Measurements from ENCODE around the gene DNAJC15.
"Not testable (repeated sequence)": the region's sequence is repeated elsewhere in the genome, so short reads cannot be mapped to it uniquely, and the experiment has no call there.

The DNAJC15 gene

DNA sequence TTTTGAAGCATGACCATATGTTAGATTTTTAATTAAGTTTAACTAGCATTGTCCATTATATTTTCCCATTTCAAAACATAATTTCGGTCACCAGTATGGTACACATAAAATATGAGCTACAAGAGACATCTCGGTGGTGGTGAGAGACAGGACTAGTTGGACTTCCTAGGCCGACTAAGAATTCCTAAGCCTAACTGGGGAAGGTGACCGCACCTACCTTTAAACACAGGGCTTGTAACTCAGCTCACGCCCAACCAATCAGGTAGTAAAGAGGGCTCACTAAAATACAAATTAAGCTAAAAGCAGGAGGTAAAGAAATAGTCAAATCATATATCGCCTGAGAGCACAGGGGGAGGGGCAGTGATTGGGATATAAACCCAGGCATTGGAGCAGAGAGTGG is 22.9 kb downstream of the DNAJC15 start:
- no peak for DNase-seq

DNA sequence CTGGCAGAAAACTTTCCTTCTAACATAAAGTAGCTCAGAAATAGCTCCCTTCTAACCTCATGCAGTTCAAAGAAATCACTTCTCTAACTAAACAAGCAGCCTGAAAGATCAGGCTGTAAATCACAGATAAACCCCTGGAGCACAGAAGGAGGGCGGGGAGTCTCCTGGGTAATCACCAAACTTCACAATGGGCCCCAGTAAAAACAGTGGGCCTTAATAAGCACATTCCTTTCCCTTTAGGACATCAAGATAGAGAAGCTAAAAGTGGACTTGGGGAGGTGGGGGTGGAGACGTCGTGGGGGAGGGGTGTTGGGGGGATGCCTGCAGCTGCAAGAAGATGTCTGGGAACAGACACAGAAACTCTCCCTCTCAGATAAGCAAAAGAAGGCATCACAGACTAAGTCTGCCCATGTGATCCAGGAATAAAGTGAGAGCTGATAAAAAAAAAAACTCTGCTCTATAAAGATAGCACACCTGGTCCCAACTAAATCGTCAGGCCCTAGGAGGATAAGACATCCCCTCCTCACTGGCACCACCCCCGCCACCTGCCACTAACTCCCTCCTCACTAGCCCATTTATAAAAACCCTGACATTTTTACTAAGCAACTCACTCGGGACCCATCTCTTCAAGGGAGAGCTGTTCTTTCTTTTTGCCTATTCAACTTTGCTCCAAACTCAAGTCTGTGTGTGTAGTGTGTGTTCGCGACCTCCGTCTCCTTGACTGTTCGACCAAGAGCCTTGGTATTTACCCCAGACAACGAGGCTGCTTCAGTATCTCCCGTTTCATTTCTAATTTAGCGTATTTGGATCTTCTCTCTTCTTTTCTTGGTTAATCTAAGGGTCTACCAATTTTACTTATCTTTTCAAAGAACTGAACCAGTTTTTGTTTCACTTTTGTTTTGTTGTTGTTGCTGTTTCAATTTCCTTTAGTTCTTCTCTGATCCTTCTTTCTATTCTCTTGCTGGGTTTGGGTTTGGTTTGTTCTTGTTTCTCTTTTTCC is 31.7 kb downstream of the DNAJC15 start:
- DNase-seq, result no peak

DNA sequence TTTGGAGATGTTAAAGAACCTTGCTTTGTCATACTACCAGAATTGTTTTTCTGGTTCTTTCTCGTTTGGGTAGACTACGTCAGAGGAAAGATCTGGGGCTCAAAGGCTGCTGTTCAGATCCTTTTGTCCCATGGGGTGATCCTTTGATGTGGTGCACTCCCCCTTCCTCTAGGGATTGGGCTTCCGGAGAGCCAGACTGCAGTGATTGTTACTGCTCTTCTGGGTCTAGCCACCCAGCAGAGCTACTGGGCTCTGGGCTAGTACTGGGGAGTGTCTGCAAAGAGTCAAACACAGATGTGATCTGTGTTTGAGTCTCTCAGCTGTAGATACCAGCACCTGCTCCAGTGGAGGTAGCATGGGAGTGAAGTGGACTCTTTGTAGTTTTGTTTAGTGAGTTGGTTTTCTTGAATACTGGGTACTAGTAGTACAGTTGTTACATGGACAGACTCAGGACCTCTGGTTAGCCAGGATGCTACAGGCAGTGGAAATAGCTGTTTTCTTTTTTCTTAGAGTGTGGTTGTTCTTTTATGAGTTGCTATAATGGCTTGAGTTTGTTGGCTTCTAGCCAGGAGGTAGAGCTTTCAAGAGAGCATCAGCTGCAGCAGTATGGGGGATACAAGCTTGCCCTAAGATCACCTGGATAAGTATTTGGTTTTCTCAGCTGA is 34.4 kb downstream of the DNAJC15 start:
- DNase-seq, result peak; percentile 13

DNA sequence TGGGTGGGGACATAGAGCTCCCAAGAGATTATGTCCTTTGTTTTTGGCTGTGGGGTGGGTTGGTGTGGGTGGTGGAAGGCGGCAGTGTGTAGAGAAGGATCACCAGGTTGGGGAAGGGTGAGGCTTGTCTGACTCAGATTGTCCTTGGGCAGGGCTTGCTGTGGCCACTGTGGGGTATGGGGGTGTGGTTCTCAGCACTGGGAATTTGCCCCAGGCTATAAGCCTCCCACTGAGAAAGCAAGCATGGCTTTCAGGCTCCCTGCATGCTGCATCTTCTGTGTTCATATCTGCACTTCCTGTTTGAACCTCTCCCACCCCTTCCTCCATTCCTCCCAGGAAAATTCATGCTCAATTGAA is 34.9 kb downstream of the DNAJC15 start:
- no peak for DNase-seq

DNA sequence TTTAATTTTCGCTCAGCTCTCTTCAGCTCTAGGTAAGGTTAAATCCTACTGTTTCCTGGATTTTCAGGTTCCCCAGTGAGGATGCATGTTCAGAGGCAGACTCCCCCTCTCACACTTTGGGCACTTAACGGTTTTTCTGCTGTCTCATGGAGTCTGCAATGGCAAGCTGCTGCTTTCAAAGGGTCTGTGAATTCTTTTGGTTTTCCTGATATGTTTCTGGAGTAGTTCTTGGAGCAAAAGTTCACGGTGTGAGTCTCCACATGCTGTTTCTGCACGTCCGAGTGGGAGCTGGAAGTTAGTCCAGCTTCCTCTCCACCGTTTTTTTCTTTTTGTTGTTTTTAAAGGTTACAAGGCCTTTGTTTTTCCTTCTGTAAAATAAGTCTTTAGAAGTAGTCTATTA is 35.4 kb downstream of the DNAJC15 start:
- no peak for DNase-seq

DNA sequence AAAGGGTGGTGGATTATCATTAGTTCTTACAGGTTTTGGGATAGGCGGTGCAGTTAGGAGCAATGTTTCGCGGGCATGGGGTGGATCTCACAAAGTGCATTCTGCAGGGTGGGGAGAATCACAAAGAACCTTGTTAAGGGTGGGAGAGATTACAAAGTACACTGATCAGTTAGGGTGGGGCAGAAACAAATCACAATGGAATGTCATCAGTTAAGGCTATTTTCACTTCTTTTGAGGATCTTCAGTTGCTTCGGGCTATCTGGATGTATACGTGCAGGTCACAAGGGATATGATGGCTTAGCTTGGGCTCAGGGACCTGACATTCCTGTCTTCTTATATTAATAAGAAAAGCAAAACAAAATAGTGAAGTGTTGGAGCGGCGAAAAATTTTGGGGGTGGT is 36.4 kb downstream of the DNAJC15 start:
- DNase-seq, result not testable (repeated sequence)

DNA sequence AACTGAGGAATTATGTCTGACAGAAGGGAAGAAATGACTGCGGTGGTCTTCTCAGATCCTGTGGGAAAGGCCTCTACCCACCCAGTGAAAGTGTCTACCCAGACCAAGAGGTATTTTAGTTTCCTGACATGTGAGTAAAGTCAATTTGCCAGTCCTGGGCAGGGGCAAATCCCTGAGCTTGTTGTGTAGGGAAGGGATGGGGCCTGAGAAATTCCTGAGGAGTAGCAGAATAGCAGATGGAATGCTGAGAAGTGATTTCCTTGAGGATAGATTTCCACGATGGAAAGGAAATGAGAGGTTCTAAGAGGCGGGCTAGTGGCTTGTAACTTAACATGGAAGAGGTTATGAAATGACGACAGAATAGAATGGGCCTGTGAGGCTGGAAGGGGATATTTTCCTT is 37.4 kb downstream of the DNAJC15 start:
- DNase-seq, result not testable (repeated sequence)

DNA sequence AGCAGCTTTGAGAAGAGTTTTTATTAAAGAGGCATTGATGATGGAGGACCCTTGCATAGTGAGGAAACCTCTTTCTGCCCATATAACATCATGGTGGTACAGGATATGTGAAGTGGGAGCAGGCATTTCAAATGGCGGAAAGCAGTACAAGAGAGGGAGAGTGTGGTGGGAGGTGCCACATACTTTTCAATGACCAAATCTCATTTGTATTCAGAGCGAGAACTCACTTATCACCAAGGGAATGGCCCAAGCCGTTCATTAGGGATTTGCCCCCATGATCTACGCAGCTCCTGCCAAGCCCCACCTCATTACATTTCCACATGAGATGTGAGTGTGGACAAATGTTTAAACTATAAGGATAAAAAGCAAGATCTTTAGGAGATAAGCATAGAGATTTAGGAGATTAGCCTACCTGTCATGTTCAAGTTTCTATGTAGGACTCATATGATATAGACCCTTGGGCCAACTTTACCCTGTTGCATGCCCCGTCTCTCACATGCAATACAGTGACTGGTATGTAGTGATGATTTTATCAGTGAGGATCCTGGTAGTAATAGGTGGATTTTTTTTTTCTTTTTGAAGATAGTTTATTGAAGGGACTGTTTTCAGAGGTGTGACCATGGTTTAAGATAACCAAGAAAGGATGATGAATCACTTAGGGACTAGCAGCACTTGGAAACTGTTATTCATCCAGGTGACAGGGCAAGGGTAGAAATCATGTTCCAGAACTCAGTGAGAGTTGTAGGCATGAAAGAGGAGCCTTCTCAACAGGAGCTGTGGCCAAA is 38.3 kb downstream of the DNAJC15 start:
- no peak for DNase-seq

DNA sequence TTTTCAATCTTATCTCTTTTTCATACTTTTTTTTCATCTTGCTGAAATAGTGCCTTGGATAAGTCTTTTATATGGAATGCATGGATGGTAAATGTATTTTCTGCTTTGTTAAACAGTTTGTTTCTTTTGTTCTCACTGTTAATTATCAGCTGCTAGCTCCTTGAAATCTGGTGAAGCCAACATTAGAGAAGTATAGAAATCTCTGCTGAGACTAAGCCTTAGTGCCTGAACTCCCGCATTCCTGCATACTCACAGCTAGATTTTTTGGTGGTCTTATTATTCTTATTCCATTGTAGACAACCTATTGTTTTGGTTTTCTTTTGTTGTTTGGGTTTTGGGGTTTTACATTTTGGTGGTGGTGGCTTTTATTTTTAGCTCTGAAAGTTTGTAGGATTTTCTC is 48.4 kb downstream of the DNAJC15 start:
- DNase-seq, result no peak

DNA sequence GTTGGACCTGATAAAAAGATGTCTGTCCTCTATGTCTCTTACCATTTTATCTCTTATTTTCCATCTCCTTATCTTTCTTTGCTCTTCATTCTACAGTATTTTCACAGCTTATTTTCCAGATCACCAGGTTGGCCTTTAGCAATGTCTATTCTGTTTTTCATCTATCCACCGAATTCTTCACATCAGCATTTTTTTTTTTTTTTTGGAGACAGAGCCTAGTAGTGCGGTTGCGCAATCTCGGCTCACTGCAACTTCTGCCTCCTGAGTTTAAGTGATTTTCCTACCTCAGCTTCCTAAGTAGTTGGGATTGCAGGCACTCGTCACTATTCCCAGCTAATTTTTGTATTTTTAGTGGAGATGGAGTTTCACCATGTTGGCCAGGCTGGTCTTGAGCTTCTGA is 49.0 kb downstream of the DNAJC15 start:
- no peak for DNase-seq

DNA sequence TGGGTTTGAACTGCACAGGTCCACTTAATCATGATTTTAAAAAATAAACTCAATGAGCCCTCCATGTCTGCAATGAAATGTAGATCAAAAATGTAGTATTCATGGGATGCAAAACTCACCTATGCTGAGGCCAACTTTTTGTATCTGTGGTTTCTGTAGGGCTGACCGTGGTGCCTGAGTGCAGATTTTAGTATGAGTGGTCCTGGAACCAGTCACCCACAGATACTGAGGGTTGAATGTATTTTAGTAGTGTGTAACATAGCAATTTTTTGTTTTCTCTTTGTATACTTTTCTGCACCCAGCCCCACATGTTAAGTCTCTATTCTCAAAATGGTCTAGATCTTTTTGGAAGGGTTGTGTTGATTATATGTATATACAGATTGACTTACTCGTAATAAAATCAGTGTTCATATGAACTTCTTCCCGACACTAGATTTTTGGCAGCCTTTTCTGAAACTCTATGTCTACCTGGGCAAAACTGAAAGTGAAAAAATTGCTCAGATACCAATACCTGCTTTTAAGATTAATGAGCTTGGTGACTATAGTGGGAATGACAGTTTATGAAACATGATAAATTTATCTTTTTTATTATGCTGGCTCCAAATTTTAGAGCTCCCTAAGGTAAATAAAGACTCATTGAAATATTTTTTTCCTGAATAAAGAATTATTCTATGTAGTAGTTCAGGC is 51.6 kb downstream of the DNAJC15 start:
- DNase-seq, result no peak

DNA sequence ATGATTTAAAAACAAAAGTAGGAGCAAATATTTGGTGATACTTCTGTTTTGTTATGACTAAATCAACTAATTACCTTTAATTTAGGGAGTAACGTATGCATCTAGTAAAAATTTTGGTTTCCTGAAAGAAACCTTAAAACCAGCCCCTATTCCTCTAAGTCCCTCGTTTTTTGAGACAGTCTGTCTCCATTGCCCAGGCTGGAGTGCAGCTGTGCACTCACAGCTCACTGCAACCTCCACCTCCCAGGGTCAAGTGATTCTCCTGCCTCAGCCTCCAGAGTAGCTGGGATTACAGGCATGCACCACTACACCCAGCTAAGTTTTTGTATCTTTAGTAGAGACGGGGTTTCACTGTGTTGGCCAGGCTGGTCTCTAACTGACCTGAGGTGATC is 52.1 kb downstream of the DNAJC15 start:
- DNase-seq, result not testable (repeated sequence)

DNA sequence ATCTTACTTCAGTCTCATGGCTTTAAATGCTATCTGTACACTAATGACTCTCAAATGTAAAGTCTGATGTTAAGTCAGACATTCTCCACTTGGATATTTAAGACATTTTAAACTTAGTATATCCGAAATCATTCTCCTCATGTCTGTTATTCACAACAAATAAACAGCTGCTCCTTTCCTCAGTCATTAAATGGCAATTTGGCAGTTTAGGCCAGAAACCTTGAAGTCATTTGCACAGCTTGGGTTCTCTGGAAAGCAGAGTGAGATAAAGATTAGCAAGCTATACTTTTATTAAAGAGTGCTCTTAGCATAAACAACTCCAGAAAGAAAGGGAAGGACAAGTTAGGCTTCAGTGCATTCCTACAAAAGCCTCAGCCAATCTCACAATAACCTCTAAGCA is 53.7 kb downstream of the DNAJC15 start:
- no peak for DNase-seq

DNA sequence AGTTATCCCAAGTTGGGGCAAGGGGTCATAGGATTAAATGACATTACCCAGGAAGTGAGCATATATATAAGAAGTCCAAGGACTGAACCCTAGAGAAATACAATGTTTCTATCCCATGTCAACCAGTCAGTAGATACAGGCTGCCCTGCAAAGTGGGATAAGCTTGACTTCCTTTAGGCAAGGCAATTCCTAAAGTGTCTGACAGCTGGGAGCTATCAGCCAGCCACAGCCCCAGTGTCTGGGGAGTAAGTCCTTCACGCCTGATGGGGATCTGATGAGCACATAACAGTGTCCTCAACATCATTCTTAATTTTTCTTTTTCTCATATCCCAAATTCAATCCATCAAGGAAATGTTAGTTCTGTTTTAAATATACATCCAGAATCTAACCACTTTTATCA is 54.1 kb downstream of the DNAJC15 start:
- DNase-seq, result no peak

DNA sequence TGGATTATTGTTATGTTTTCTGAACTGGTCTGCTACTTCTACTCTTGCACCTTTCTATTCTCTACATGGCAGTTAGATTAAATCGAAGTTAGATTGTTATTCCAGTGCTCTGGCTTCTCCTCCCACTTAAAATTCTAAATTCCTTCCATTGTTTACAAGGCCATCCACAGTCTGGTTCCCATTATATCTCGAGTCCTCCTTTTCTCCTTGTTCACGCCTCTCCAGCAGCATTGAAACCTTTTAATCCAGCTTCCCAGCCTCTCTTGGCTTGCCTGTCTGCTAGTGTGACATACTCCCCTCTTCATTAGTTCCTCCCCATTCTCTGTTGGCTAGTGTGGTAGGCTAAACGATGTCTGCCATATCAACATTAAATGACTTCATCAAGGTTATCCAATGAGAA is 54.5 kb downstream of the DNAJC15 start:
- no peak for DNase-seq

DNA sequence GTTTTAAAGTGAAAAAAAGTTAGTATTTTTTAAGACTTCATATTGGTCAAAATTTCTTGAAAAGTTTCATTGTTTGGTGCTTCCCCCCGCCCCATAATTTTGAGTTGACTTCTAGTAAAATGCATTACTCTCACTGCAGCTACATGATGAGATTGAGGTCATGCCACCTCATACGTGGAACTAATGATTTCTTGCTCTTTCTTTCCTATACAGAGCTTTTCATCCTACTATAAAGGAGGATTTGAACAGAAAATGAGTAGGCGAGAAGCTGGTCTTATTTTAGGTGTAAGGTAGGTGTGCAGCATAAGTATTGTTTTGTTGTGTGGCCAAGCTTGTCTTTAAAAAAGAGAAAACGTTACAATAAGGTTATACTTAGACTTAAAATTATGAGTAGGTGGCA is 55.0 kb downstream of the DNAJC15 start:
- no peak for DNase-seq

DNA sequence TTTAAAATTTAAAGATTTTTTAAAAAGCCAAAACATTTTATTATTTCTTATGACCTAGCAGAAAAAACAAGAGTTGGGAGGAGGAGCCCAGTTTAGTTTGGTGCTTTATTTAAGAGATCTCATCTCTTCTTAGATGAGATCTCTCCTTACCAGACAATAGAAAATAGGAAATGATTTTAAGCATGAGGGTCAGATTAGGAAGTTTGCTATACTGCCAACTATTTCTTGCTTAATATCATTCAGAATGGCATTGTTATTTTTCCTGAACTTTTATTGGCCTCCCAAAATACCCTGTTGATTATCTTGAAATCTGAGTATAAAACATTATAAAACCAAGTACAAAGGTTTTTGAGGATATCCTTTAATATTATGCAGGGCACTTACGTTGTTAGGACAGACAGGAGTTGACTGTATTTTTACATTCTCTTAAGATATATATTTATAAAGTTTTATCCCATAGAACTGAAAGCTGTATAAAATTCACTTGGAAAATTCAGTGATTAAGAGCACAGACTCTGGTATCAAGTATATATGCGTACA is 56.1 kb downstream of the DNAJC15 start:
- no peak for DNase-seq

DNA sequence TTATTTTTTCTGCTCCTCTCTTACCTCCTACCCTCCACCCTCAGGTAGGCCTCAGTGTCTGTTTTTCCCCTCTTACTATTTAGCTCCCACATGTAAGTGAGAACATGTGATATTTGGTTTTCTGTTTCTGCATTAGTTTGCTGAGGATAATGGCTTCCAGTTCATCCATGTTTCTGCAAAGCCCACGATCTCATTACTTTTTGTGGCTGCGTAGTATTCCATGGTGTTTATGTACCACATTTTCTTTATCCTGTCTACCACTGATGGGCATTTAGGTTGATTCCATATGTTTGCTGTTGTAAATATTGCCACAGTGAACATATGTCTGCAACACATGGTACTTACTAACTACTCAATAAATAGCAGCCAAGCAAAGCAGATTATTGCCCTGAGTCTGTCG is 56.8 kb downstream of the DNAJC15 start:
- DNase-seq, result no peak

DNA sequence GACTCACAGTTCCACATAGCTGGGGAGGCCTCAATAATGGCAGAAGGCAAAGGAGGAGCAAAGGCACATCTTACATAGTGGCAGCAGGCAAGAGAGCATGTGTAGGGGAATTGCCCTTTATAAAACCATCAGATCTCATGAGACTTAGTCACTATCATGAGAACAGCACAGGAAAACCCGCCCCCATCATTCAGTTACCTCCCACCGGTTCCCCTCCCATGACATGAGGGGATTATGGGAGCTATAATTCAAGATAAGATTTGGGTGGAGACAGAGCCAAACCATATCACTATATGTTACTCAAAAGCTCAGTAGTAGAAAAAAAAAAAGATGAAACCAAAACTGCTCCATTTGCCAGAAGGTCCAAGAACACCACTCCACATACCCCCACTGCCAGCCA is 58.5 kb downstream of the DNAJC15 start:
- DNase-seq, result no peak

DNA sequence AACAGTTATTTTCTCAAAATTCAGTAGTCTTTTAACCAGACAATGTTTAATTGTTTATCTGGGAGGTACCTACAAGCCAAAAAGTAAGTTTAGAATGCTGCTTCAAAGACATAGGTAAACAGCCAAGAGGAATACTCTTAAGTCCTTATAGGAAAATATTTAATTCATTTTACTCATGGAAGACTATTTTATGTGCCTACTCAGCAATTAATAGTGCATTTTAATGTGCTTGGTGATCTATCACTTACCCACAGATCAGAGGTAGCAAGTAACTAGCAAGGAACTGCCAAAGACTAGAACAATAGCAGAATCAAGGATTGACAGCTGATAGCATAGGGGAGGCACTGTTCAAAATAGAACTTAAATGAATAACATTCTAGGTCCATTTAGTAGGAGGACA is 60.4 kb downstream of the DNAJC15 start:
- DNase-seq, result no peak

DNA sequence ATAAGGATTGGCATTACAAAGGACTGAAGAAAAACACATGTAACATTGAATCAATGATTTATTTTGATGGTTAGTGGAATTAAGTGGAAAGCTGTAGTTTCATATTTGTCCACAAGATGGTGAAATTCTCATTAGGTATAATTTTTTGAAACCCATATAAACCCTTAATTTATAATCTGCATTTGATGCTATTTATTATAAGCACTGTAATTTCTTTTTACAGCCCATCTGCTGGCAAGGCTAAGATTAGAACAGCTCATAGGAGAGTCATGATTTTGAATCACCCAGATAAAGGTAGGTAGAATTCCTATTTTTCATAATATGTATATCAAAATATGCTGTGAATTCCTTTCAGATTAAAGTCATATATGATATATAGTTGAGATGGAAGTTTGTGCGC is 62.2 kb downstream of the DNAJC15 start:
- DNase-seq, result no peak

DNA sequence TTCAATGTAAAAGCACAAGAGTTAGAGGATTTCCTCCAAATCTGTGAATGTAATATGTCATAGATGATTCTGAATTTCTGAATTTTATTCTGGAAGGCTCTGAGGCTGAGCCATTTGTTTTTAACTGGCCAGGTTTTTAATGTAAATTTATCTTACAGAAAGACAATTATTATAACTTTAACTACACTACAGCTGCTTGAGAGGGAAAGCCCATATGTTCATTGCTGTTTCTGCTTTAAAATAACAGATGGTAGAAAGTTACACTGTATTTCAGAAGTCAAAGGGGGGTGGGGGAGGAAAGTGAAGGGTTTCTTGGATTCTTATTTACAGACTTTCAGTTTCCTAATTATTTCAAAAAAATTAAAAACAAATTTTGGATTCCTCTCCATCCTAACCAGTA is 62.8 kb downstream of the DNAJC15 start:
- DNase-seq, result no peak

DNA sequence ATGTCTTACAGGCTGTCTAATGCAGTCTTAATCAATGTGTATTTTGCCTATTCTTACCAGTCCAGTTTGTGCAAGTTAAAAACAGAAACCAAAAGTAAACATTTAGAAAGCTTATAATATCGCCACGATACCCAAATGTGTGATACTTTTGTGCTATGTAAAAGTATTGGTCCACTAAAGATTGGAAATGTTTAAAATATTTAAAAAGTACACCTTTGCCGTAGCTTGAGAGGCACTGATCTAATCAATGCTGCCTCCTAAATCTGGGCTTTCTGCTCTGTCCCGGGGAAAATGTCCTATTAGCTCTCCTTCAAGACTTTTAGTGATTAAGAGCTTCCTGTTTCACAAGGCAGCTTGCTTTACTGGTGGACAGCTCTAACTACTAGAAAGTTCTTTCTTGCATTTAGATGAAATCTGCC is 64.7 kb downstream of the DNAJC15 start:
- DNase-seq, result no peak

Data from activated CD4-positive, alpha-beta T cell treated with anti-CD3 and anti-CD28 coated beads for 1 hour (primary cell).